Measurements from ENCODE around the gene ANXA2R. TPM values are rescaled to one million over a fixed set of nuclear protein-coding genes. Genes with fewer than 3 reads are reported as not detected.
A peak's percentile ranks its signal among the peaks of the same experiment; 100 is the strongest.

Gene ANXA2R
- total and polyA plus RNA-seq, 9 of the 15 experiments (the other 6 are each of a cell fraction or from before 2014, with no cell fraction given) = 2.1 to 4.8 (median 3.4) TPM

- no peak; the same call in 1 of the 2 replicates for TF ChIP-seq TARDBP (IDR thresholded peaks at IDR 0.05)
- TF ChIP-seq STAT6 (CRISPR knock-in tag; IDR thresholded peaks at IDR 0.05) = no peak
- TF ChIP-seq ZNF354B (CRISPR knock-in tag; IDR thresholded peaks at IDR 0.05) = 0 out of 2 replicates have a peak, but pooled peaks have one; percentile 22
- TF ChIP-seq ZZZ3 (IDR thresholded peaks at IDR 0.05) = no peak
- peak; percentile 12; the same call in 1 of the 2 replicates for TF ChIP-seq KAT7 (CRISPR knock-in tag; IDR thresholded peaks at IDR 0.05; ENCODE audit: borderline replicate concordance)
- no peak for TF ChIP-seq CEBPG (CRISPR knock-in tag; IDR thresholded peaks at IDR 0.05)
- TF ChIP-seq CEBPG (tag; conservative IDR thresholded peaks at IDR 0.05 in 1 of 2, IDR thresholded peaks at IDR 0.05 in 1 of 2) = peak in 1 of 2 experiments; percentile 31; a peak in 1 of 4 replicates
- 0 out of 2 replicates have a peak, but pooled peaks have one; percentile 14 for TF ChIP-seq ZBED1 (IDR thresholded peaks at IDR 0.05)
- no peak for TF ChIP-seq CREB1 (IDR thresholded peaks at IDR 0.05)
- TF ChIP-seq CREB1 (CRISPR knock-in tag; IDR thresholded peaks at IDR 0.05) = 0 out of 2 replicates have a peak, but pooled peaks have one; percentile 19
- 0 out of 2 replicates have a peak, but pooled peaks have one; percentile 18 for TF ChIP-seq NKRF (IDR thresholded peaks at IDR 0.05; ENCODE audit: borderline replicate concordance)
- no peak; a peak in 2 of 4 replicates for TF ChIP-seq HDAC1 (IDR thresholded peaks at IDR 0.05)
- TF ChIP-seq BCLAF1 (IDR thresholded peaks at IDR 0.05; ENCODE audit: borderline replicate concordance in 1 of 2, control insufficient read depth in 1 of 2, low read depth in 2 of 2, low read length in 1 of 2) = 0 out of 4 replicates have a peak, but pooled peaks of 1 of the 2 experiments have one; percentile 31
- TF ChIP-seq GTF2E2 (tag; IDR thresholded peaks at IDR 0.05) = peak; percentile 83; the same call in 1 of the 2 replicates
- TF ChIP-seq SMAD3 (CRISPR knock-in tag; conservative IDR thresholded peaks at IDR 0.05) = 0 out of 2 replicates have a peak, but pooled peaks have one; percentile 44
- 0 out of 2 replicates have a peak, but pooled peaks have one; percentile 2 for TF ChIP-seq CREM (IDR thresholded peaks at IDR 0.05; ENCODE audit: low read depth)
- TF ChIP-seq ZBTB7A (IDR thresholded peaks at IDR 0.05; ENCODE audit: borderline replicate concordance, control insufficient read depth, low read depth, low read length) = peak; percentile 42; the same call in 1 of the 2 replicates
- no peak for TF ChIP-seq ZBTB12 (CRISPR knock-in tag; IDR thresholded peaks at IDR 0.05)
Observed at GRCh38 chr5:43041669-43042175, 1.6 kb upstream of the ANXA2R start (continued).

Measured in K562 (cell line).